Peyer's patch (tissue), 4 donors: ENCODE measurements around the gene CD93. TPM values are rescaled to one million over a fixed set of nuclear protein-coding genes. Genes with fewer than 3 reads are reported as not detected.

Source experiments
- DNase-seq, 3 donors: peaks; one replicate each; pipeline ENCODE4 v3.0.0-alpha.2; 2017 to 2019
- H3K27ac ChIP-seq, 4 donors: fragments of 200-600 bp; sonication (generic); one replicate each; pipeline ENCODE4 v1.5.1; 2016 to 2019
- H3K27me3 ChIP-seq, 2 donors: fragments of 200-600 bp; sonication (generic); one replicate each; pipeline ENCODE4 v1.5.1; 2019
- H3K36me3 ChIP-seq, 3 donors: fragments of 200-600 bp; sonication (generic); one replicate each; pipeline ENCODE4 v1.5.1; 2016 to 2019
- H3K4me1 ChIP-seq, 4 donors: fragments of 200-600 bp; sonication (generic); one replicate each; pipeline ENCODE4 v1.5.1; 2016 to 2019
- H3K4me3 ChIP-seq, 4 donors: fragments of 200-600 bp; sonication (generic); 1 replicate in 3 of 4; 2 replicates in 1 of 4; pipeline ENCODE4 v1.5.1; 2016 to 2019; ENCODE audit warnings: mild to moderate bottlenecking in 1 of 4
- H3K9me3 ChIP-seq, 4 donors: fragments of 200-600 bp; sonication (generic); one replicate each; pipeline ENCODE4 v1.5.1; 2016 to 2019; ENCODE audit warnings: mild to moderate bottlenecking in 1 of 4
- CTCF ChIP-seq, 6 experiments: fragments of 450-650 bp in 4 of 6; fragments of 200-600 bp in 2 of 6; sonication (generic) in 1 of 6; IDR thresholded peaks; one replicate each; pipeline ENCODE4 v1.5.1; 2017 to 2019; ENCODE audit warnings: antibody characterized with exemption in 6 of 6, mild to moderate bottlenecking in 3 of 6, moderate library complexity in 1 of 6
- POLR2A ChIP-seq, 2 donors: fragments of 450-650 bp; IDR thresholded peaks; one replicate each; pipeline ENCODE4 v1.5.1; 2017; ENCODE audit warnings: antibody characterized with exemption in 2 of 2, mild to moderate bottlenecking in 2 of 2, moderate library complexity in 2 of 2
- total RNA-seq, 4 donors: library from RNA; depleted of rRNA; stranded (reverse); fragments of >200 nt; gene quantifications; one replicate each; pipeline ENCODE4 v1.1.0, GENCODE V29; 2016

Gene CD93
- total RNA-seq, 4 donors from 2014 or later = 3.7 to 16.5 (median 9.7) TPM

GRCh38 chr20:23033918-23034317 lies 52.2 kb downstream of the CD93 start:
- TF ChIP-seq POLR2A (IDR thresholded peaks at IDR 0.05) (no peak), CTCF (IDR thresholded peaks at IDR 0.05) (no peak)
- H3K27ac ChIP-seq = no peak overlapping the region
- no peaks in the 10 kb centered on the region for H3K4me1 ChIP-seq
- H3K4me3 ChIP-seq = no peak overlapping the region
- H3K9me3 ChIP-seq = no peaks in the 10 kb centered on the region
- no peak for DNase-seq
- H3K36me3 ChIP-seq = no peaks in the 10 kb centered on the region
- no peaks in the 10 kb centered on the region for H3K27me3 ChIP-seq

- H3K36me3 ChIP-seq = no peaks in the 10 kb centered on the region
- no peak for DNase-seq
- H3K27ac ChIP-seq = no peak overlapping the region
- no peaks in the 10 kb centered on the region for H3K4me1 ChIP-seq
- TF ChIP-seq CTCF (IDR thresholded peaks at IDR 0.05) (no peak), POLR2A (IDR thresholded peaks at IDR 0.05) (no peak)
- no peaks in the 10 kb centered on the region for H3K9me3 ChIP-seq
- no peak overlapping the region for H3K4me3 ChIP-seq
- no peaks in the 10 kb centered on the region for H3K27me3 ChIP-seq
These were observed 53.4 kb downstream of the CD93 start for GRCh38 chr20:23032750-23033078.

- H3K27me3 ChIP-seq = no peaks in the 10 kb centered on the region
- H3K27ac ChIP-seq = no peak overlapping the region
- no peak overlapping the region for H3K4me3 ChIP-seq
- no peak for DNase-seq
- H3K9me3 ChIP-seq = no peaks in the 10 kb centered on the region
- H3K36me3 ChIP-seq = no peaks in the 10 kb centered on the region
- TF ChIP-seq CTCF (IDR thresholded peaks at IDR 0.05) = no peak
- H3K4me1 ChIP-seq = no peaks in the 10 kb centered on the region
These were observed 53.9 kb downstream of the CD93 start for GRCh38 chr20:23032056-23032749.

- TF ChIP-seq POLR2A (IDR thresholded peaks at IDR 0.05) (no peak), CTCF (IDR thresholded peaks at IDR 0.05) (no peak)
- no peak for DNase-seq
- H3K36me3 ChIP-seq = no peaks in the 10 kb centered on the region
- H3K27me3 ChIP-seq = no peaks in the 10 kb centered on the region
- H3K9me3 ChIP-seq = no peaks in the 10 kb centered on the region
- H3K27ac ChIP-seq = no peak overlapping the region
- no peaks in the 10 kb centered on the region for H3K4me1 ChIP-seq
- no peak overlapping the region for H3K4me3 ChIP-seq
These were observed 54.8 kb downstream of the CD93 start for GRCh38 chr20:23031346-23031745.

Other genes starting within 250 kb of the CD93 start
- gene SSTR4, start 51.0 kb downstream of the CD93 start, total RNA-seq = not detected
- gene THBD, start 36.7 kb downstream of the CD93 start, total RNA-seq = 10 to 100 TPM in 3 of 4 donors, 1 to 10 TPM in 1; 7.9 to 31.4 (median 12.9) TPM